ENCODE measurements around the gene KCNB1.

KCNB1 gene

DNA sequence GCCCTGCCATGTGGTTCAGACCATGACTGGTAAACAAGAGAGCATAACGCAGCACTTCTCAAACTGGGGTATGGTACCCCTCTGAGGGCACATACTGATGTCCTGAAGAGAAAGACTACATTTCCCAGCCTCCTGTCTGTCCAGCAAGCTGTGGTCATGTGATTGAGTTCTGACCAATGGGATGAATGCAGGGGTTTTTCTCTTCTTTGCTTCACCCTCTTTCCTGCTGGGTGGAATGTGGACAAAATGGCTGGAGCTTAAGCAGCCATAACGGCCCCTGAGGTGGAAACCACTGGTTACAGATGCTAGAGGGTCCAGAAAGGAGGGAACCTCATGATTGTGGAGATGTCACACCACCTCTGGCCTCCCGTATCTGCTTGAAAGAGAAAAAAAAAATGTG is 19.4 kb upstream of the KCNB1 start:
- Histone ChIP-seq H4K91ac (ENCODE audit: low read depth, low read length, poor library complexity) (no peak overlapping the region), H3K4me1 (ENCODE audit: control insufficient read depth in 2 of 2, insufficient read depth in 1 of 2, low read depth in 1 of 2, low read length in 2 of 2) (peaks cover 8 to 10% of the 10 kb centered on the region in 2 donors), H3K36me3 (replicated peaks in 1 of 2; ENCODE audit: control insufficient read depth in 2 of 2, insufficient read depth in 2 of 2, low read length in 2 of 2) (peaks cover 0 to 2% of the 10 kb centered on the region in 2 donors), H3K27me3 (ENCODE audit: control insufficient read depth in 3 of 3, insufficient read depth in 3 of 3, low read depth in 1 of 3, low read length in 3 of 3) (no peaks in the 10 kb centered on the region), H4K8ac (ENCODE audit: low read depth, low read length) (no peak overlapping the region), H3K79me1 (ENCODE audit: low read depth, low read length) (no peaks in the 10 kb centered on the region), H2BK120ac (ENCODE audit: low read depth, low read length) (no peak overlapping the region), H2BK5ac (ENCODE audit: low read length) (no peak overlapping the region), H3K27ac (replicated peaks; ENCODE audit: low read length) (no peak overlapping the region), H3K4me2 (ENCODE audit: insufficient read depth, low read length, poor library complexity, severe bottlenecking) (no peak overlapping the region), H3K23ac (ENCODE audit: low read depth, low read length, poor library complexity) (no peak overlapping the region), H2BK12ac (ENCODE audit: low read length) (no peak overlapping the region), H2AK5ac (ENCODE audit: low read depth, low read length) (no peak overlapping the region), H3K14ac (ENCODE audit: low read length) (no peak overlapping the region), H3K18ac (ENCODE audit: low read length) (no peak overlapping the region), H3K9ac (ENCODE audit: low read depth, low read length, poor library complexity) (no peak overlapping the region), H3K9me3 (replicated peaks in 1 of 2; ENCODE audit: control insufficient read depth in 2 of 2, insufficient read depth in 1 of 2, low read depth in 1 of 2, low read length in 2 of 2) (peaks cover 0 to 4% of the 10 kb centered on the region in 2 donors), H2AFZ (ENCODE audit: low read length) (no peak overlapping the region), H3K4me3 (ENCODE audit: low read length in 2 of 2) (no peak overlapping the region), H3K4ac (ENCODE audit: low read length) (no peak overlapping the region), H2BK15ac (ENCODE audit: low read length) (no peak overlapping the region)
- no CpG with 5 or more reads among the region's 3 CpGs for WGBS, 2 donors (ENCODE audit: extremely low coverage in 2 of 2, insufficient read length in 2 of 2, insufficient replicate concordance in 1 of 2)
- DNase-seq (ENCODE audit: low spot score), result no peak

DNA sequence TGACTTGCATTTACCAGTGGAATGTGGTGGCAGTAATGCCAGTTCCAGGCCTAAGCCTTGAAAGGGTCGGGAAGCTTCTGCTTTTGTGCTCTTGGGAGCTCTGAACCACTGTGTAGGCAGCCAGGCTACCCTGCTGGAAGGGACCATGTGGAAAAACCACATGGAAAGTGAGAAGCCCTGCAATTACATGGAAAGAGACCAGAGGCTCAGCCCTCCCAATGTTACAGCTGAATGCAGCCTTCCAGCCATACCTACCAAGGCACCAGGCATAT is 14.9 kb upstream of the KCNB1 start:
- Histone ChIP-seq H2AK5ac (ENCODE audit: low read depth, low read length) (no peak overlapping the region), H3K4me3 (ENCODE audit: low read length in 2 of 2) (no peak overlapping the region), H3K18ac (ENCODE audit: low read length) (peak overlapping the region; percentile 15), H2BK120ac (ENCODE audit: low read depth, low read length) (no peak overlapping the region), H3K4me1 (ENCODE audit: control insufficient read depth in 2 of 2, insufficient read depth in 1 of 2, low read depth in 1 of 2, low read length in 2 of 2) (peaks cover 0 to 4% of the 10 kb centered on the region in 2 donors), H3K27ac (replicated peaks; ENCODE audit: low read length) (no peak overlapping the region), H3K79me1 (ENCODE audit: low read depth, low read length) (no peaks in the 10 kb centered on the region), H4K8ac (ENCODE audit: low read depth, low read length) (no peak overlapping the region), H4K91ac (ENCODE audit: low read depth, low read length, poor library complexity) (no peak overlapping the region), H3K9ac (ENCODE audit: low read depth, low read length, poor library complexity) (no peak overlapping the region), H2AFZ (ENCODE audit: low read length) (no peak overlapping the region), H3K14ac (ENCODE audit: low read length) (no peak overlapping the region), H3K36me3 (replicated peaks in 1 of 2; ENCODE audit: control insufficient read depth in 2 of 2, insufficient read depth in 2 of 2, low read length in 2 of 2) (no peaks in the 10 kb centered on the region), H3K9me3 (replicated peaks in 1 of 2; ENCODE audit: control insufficient read depth in 2 of 2, insufficient read depth in 1 of 2, low read depth in 1 of 2, low read length in 2 of 2) (peaks cover 4% of the 10 kb centered on the region in 2 donors), H3K27me3 (ENCODE audit: control insufficient read depth in 3 of 3, insufficient read depth in 3 of 3, low read depth in 1 of 3, low read length in 3 of 3) (peaks cover 0 to 9% (median 0%) of the 10 kb centered on the region in 3 experiments), H3K4me2 (ENCODE audit: insufficient read depth, low read length, poor library complexity, severe bottlenecking) (no peak overlapping the region), H2BK5ac (ENCODE audit: low read length) (no peak overlapping the region), H2BK15ac (ENCODE audit: low read length) (no peak overlapping the region), H3K4ac (ENCODE audit: low read length) (no peak overlapping the region), H3K23ac (ENCODE audit: low read depth, low read length, poor library complexity) (no peak overlapping the region), H2BK12ac (ENCODE audit: low read length) (no peak overlapping the region)
- DNase-seq (ENCODE audit: low spot score), result no peak
- no CpG with 5 or more reads among the region's 1 CpG for WGBS, 2 donors (ENCODE audit: extremely low coverage in 2 of 2, insufficient read length in 2 of 2, insufficient replicate concordance in 1 of 2)

DNA sequence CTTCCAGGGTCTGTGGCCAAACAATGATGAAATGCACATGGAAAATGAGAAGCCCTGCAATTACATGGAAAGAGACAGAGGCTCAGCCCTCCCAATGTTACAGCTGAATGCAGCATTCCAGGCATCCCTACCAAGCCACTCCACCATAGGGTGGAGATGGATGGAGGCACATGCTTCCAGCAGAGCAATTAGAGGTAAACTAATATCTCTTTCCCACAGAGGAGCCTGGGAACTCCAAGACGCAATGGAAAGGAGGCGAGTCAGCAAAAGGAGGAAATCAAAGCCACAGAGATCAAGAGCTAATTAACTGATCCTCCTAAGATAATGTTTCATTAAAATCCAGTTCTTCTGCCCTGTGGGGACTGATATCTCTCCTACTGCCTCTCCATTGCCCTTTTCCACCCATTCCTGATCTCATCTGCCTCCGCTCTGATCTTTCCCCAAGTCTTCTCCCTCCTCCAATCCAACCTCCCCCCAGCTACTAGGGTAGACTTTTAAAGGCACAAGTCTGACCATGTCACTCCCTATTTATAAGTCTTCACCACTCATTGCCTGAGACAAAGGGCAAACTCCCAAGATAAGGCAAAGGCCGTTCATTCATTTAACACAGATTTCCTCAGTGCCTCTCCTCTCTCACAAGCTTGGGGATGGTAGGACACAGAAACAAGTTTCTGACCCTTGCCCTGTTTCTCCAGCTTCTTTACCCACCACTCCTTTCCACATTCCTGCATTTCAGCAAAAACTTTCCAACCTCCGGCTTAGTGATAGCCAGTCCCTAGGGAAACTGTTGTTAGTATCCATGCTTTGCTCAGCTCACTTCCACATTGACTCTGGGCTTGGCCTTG is 14.3 kb upstream of the KCNB1 start:
- Histone ChIP-seq H3K4me2 (ENCODE audit: insufficient read depth, low read length, poor library complexity, severe bottlenecking) (no peak overlapping the region), H3K14ac (ENCODE audit: low read length) (no peak overlapping the region), H3K36me3 (replicated peaks in 1 of 2; ENCODE audit: control insufficient read depth in 2 of 2, insufficient read depth in 2 of 2, low read length in 2 of 2) (no peaks in the 10 kb centered on the region), H2AFZ (ENCODE audit: low read length) (no peak overlapping the region), H2BK12ac (ENCODE audit: low read length) (no peak overlapping the region), H3K4me1 (ENCODE audit: control insufficient read depth in 2 of 2, insufficient read depth in 1 of 2, low read depth in 1 of 2, low read length in 2 of 2) (peaks cover 0 to 4% of the 10 kb centered on the region in 2 donors), H3K27ac (replicated peaks; ENCODE audit: low read length) (no peak overlapping the region), H3K4ac (ENCODE audit: low read length) (no peak overlapping the region), H4K91ac (ENCODE audit: low read depth, low read length, poor library complexity) (no peak overlapping the region), H3K4me3 (ENCODE audit: low read length in 2 of 2) (no peak overlapping the region), H2BK5ac (ENCODE audit: low read length) (no peak overlapping the region), H2AK5ac (ENCODE audit: low read depth, low read length) (no peak overlapping the region), H3K27me3 (ENCODE audit: control insufficient read depth in 3 of 3, insufficient read depth in 3 of 3, low read depth in 1 of 3, low read length in 3 of 3) (peaks cover 0 to 9% (median 0%) of the 10 kb centered on the region in 3 experiments), H3K18ac (ENCODE audit: low read length) (no peak overlapping the region), H3K79me1 (ENCODE audit: low read depth, low read length) (no peaks in the 10 kb centered on the region), H3K9me3 (replicated peaks in 1 of 2; ENCODE audit: control insufficient read depth in 2 of 2, insufficient read depth in 1 of 2, low read depth in 1 of 2, low read length in 2 of 2) (peaks cover 4% of the 10 kb centered on the region in 2 donors), H3K23ac (ENCODE audit: low read depth, low read length, poor library complexity) (no peak overlapping the region), H3K9ac (ENCODE audit: low read depth, low read length, poor library complexity) (peak overlapping the region; percentile 30), H2BK120ac (ENCODE audit: low read depth, low read length) (no peak overlapping the region), H4K8ac (ENCODE audit: low read depth, low read length) (no peak overlapping the region), H2BK15ac (ENCODE audit: low read length) (no peak overlapping the region)
- WGBS, 2 donors (ENCODE audit: extremely low coverage in 2 of 2, insufficient read length in 2 of 2, insufficient replicate concordance in 1 of 2), result no CpG with 5 or more reads among the region's 5 CpGs
- DNase-seq (ENCODE audit: low spot score), result no peak

DNA sequence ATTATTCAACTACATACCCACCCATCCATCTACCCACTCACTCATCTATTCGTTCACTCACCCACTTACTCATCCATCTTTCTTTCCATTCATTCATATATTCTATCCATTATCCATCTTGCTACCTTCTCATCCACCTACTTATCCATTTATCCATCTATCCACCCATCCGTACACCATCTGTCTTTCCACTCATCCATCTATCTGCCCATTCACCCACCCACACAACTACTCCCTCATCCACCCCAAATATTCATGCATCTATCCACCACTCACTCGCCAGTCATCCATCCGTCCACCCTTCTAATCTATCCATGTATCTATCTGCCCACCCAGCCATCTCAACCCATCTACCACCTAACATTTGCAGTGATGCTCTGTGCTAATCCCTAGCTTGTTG is 13.6 kb upstream of the KCNB1 start:
- no peak overlapping the region for H2BK5ac ChIP-seq (ENCODE audit: low read length)
- no peaks in the 10 kb centered on the region for H3K79me1 ChIP-seq (ENCODE audit: low read depth, low read length)
- no peak overlapping the region for H3K4me2 ChIP-seq (ENCODE audit: insufficient read depth, low read length, poor library complexity, severe bottlenecking)
- no peak overlapping the region for H4K91ac ChIP-seq (ENCODE audit: low read depth, low read length, poor library complexity)
- DNase-seq (ENCODE audit: low spot score), result no peak
- H3K14ac ChIP-seq (ENCODE audit: low read length), result no peak overlapping the region
- H2BK12ac ChIP-seq (ENCODE audit: low read length), result no peak overlapping the region
- no peak overlapping the region for H2AFZ ChIP-seq (ENCODE audit: low read length)
- H3K27me3 ChIP-seq (ENCODE audit: control insufficient read depth in 3 of 3, insufficient read depth in 3 of 3, low read depth in 1 of 3, low read length in 3 of 3), result peaks cover 0 to 9% (median 0%) of the 10 kb centered on the region in 3 experiments
- H3K9me3 ChIP-seq (replicated peaks in 1 of 2; ENCODE audit: control insufficient read depth in 2 of 2, insufficient read depth in 1 of 2, low read depth in 1 of 2, low read length in 2 of 2), result peaks cover 4 to 6% of the 10 kb centered on the region in 2 donors
- peak overlapping the region; percentile 30 for H3K9ac ChIP-seq (ENCODE audit: low read depth, low read length, poor library complexity)
- no peak overlapping the region for H2BK120ac ChIP-seq (ENCODE audit: low read depth, low read length)
- H2AK5ac ChIP-seq (ENCODE audit: low read depth, low read length), result no peak overlapping the region
- no peak overlapping the region for H3K4me3 ChIP-seq (ENCODE audit: low read length in 2 of 2)
- no peak overlapping the region for H3K18ac ChIP-seq (ENCODE audit: low read length)
- H4K8ac ChIP-seq (ENCODE audit: low read depth, low read length), result no peak overlapping the region
- no peak overlapping the region for H2BK15ac ChIP-seq (ENCODE audit: low read length)
- H3K27ac ChIP-seq (replicated peaks; ENCODE audit: low read length), result no peak overlapping the region
- H3K4ac ChIP-seq (ENCODE audit: low read length), result no peak overlapping the region
- H3K4me1 ChIP-seq (ENCODE audit: control insufficient read depth in 2 of 2, insufficient read depth in 1 of 2, low read depth in 1 of 2, low read length in 2 of 2), result peaks cover 0 to 4% of the 10 kb centered on the region in 2 donors
- WGBS, 2 donors (ENCODE audit: extremely low coverage in 2 of 2, insufficient read length in 2 of 2, insufficient replicate concordance in 1 of 2), result 100% methylated on average over 1 to 4 of the region's 4 CpGs
- no peak overlapping the region for H3K23ac ChIP-seq (ENCODE audit: low read depth, low read length, poor library complexity)
- H3K36me3 ChIP-seq (replicated peaks in 1 of 2; ENCODE audit: control insufficient read depth in 2 of 2, insufficient read depth in 2 of 2, low read length in 2 of 2), result no peaks in the 10 kb centered on the region
